Stimulated activated CD4-positive, alpha-beta T cell treated with anti-CD3 and anti-CD28 coated beads, Interleukin-2, amount 100 ng/mL, for 48 hours (primary cell): ENCODE results near the gene TSC1.
"Not testable (repeated sequence)": the region's sequence is repeated elsewhere in the genome, so short reads cannot be mapped to it uniquely, and the experiment has no call there.

Experiments used
- DNase-seq, 2 donors: peaks; one replicate each; pipeline ENCODE4 v3.0.0-alpha.2; 2020

The TSC1 gene

GRCh38 chr9:132975961-132976360 lies 31.5 kb upstream of the TSC1 start:
- no peak for DNase-seq

DNA sequence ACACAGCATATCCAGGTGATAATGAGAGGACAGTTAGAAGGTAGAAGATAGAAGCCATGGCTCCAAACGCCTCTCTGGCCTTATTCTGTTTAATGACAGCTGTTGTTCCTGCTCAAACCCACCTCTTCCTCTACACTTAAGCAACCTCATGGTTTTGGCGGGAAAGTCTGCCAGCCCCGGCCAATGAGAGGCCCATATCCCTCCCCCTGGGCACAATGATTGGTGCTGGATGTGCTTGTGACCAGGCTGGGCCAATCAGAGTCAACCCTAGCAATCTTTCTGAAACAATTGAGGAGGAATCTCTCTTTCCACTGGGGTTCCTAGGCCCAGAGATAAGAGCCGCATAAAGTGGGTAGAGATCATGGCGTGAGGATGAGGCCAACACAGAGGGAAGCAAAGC lies 29.3 kb upstream of the TSC1 start:
- no peak for DNase-seq

- no peak for DNase-seq
Observed at GRCh38 chr9:132973166-132973565, 28.8 kb upstream of the TSC1 start.

- DNase-seq: no peak
Observed at GRCh38 chr9:132970324-132971062, 26.1 kb upstream of the TSC1 start.

DNA sequence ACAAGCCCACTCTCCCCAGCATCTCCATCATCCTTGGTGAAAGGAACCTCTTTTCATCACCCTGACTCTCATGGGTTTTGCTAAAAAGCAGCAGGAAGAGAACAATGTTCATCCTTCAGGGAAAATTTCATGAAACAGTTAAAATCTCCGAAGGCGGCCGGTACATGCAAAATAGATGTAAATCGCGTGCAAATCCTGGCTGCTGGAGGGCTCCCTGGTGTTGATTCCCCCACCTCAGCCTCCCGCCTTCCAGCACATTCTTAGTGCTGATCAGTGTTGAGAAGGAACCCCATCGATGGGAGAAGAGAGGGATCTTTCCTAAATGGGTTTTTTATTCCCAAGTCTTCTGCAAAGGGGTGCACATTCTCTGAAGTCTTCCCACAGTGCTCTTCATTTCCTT lies 25.4 kb upstream of the TSC1 start:
- no peak for DNase-seq

DNA sequence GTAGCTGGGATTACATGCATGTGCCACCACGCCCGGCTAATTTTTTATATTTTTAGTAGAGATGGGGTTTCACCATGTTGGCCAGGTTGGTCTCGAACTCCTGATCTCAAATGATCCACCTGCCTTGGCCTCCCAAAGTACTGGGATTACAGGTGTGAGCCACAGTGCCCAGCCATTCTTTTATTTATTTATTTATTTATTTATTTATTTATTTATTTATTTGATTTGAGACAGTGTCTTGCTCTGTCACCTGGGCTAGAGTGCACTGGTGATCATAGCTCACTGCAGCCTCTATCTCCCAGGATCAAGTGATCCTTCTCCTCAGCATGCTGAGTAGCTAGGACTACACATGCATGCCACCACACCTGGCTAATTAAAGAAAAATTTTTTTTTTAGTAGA lies 23.5 kb upstream of the TSC1 start:
- not testable (repeated sequence) for DNase-seq

GRCh38 chr9:132965478-132965877 lies 21.1 kb upstream of the TSC1 start:
- no peak for DNase-seq

GRCh38 chr9:132961002-132961401 lies 16.6 kb upstream of the TSC1 start:
- no peak for DNase-seq

DNA sequence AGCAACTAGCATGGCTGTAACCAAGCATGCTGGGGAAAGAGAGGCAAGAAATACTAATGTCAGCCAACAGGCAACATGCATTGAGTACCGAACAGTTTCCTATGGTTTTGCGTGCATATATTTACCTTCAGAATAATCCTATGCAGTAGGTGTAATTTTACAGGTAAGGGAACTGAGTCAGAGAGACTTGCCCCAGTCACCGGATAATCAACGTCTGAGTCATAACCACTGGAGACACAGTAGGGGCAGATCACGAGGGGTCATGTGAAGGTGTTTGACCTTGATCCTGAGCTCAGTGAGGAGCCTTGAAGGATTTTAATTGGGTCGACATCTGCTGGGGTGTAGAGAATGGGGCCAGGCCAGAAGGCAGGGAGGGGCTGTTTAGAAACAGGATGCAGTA lies 13.4 kb upstream of the TSC1 start:
- DNase-seq: no peak

DNA sequence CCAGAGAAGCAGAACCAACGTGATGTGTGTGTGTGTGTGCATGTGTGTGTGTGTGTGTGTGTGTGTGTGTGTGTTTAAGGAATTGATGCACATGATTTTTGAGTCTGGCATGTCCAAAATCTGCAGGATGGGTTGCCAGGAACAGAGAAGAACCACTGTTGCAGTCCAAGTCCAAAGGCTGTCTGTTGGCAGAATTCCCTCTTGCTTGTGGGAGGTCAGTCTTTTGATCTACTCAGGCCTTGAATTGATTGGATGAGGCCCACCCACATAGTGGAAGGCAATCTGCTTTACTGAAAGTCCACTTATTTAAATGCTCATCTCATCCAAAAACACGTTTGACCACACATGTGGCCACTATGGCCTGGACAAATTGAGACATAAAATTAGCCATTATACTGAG lies 11.4 kb upstream of the TSC1 start:
- DNase-seq: no peak

DNA sequence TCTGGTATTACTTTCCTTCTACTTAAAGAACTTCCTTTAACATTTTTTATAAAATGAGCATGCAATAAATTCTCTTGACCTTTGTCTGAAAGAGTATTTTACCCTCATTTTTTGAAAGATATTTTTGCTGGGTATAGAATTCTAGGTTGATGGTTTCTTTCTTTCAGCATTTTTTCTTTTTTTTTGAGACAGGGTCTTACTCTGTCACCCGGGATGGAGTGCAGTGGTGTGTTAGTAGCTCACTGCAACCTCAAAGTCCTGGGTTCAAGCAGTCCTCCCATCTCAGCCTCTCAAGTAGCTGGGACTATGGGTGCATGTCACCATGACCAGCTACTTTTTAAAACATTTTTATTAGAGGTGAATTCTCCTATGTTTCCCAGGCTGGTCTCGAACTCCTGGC lies 10.7 kb upstream of the TSC1 start:
- no peak for DNase-seq

GRCh38 chr9:132949709-132950108 lies 5.3 kb upstream of the TSC1 start:
- no peak for DNase-seq

DNA sequence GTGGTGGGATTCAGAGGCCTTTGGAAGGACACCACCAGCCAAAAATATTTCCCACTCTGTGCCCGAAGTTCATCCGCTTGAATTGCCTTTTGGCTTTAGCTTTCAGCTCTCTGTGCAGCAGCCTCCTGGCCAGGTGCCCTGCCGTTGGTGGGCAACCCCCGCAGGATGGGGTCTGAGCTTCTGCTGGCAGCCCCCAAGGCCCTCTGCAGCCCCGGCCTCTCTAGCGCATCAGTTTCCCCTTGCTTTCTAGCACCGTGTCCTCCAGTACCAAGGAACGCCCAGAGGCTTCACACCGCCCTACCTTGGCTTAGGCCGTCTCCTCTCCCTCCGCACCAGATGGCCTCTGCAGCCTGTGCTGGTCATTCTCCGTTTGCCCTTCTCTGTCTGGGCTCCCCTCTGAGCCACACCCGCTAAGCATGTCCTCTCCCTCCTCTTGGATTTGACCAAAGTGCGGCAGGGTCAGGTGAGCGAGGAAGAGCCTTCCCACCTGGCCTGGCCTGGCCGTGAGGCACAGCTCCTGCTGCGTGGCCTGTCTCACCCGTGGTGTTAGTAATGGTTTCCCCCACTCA lies 4.2 kb upstream of the TSC1 start:
- DNase-seq: no peak

DNA sequence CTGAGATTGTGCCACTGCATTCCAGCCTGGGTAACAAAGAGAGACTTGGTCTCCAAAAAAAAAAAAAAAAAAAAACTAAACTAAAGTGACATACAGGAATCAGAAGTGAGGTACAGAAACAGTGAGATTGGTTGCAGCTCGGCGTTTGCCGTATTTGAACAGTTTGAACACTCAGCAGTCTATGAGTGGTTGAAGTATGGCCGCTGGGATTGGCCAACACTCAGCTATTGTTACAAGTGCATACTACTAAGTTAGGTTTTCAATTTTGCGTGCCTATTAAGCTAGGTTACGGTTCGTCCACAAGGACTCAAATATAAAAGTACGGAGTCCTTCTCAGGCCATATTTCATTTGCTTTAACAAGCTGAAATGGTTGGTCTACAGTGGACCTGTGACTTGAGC lies 3.3 kb upstream of the TSC1 start:
- DNase-seq: no peak

DNA sequence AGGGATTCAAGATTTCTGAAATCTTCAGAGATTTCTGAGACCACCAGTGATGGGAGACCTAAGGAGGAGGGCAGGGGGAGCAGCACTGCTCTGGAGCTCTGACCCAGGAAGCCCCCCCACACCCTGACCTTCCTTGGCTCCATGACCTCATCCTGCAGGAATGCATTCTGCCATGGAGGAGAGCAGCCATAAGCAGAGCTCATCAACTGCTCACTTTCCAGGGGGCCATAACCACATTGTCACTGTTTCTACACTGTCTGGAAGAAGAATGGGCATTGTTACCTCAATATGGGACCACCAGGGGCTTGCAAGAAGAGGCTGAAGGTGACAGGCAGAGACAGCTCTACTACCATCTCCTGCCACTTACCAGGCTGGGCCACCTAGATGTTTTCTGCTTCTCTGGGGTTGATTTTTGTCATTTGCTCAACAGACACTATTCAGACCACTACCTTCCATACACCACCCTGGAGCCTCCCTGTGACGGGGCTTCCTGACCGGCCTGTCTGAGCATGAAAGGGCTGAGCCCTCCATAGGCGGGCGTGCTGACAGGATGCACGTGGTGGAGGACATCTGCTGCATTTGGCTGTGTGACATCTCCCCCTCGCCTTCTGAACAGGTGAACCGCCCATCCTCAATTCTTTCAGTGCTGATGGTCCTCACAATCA lies 2.3 kb upstream of the TSC1 start:
- no peak for DNase-seq

DNA sequence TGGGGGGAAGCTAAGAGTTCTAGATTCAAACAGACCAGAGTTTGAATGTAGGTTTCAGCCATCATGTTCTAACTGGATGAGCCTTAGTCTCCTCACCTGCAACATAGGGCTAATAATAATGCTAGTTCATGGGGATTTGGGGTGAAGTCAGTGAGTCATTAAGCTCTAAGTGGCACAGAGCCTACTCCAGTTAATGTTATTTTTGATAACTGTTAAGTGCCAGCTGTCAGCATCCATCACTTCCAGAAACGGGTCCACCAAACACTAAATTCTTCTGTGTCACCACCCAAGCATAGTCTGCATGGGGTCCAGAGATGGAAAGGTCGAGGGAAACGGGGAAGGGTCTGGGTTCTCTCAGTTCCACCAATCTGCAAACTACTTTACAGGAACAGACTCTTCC lies 1.8 kb upstream of the TSC1 start:
- DNase-seq: no peak

- no peak for DNase-seq
Observed at GRCh38 chr9:132945186-132946130, 1.0 kb upstream of the TSC1 start.

DNA sequence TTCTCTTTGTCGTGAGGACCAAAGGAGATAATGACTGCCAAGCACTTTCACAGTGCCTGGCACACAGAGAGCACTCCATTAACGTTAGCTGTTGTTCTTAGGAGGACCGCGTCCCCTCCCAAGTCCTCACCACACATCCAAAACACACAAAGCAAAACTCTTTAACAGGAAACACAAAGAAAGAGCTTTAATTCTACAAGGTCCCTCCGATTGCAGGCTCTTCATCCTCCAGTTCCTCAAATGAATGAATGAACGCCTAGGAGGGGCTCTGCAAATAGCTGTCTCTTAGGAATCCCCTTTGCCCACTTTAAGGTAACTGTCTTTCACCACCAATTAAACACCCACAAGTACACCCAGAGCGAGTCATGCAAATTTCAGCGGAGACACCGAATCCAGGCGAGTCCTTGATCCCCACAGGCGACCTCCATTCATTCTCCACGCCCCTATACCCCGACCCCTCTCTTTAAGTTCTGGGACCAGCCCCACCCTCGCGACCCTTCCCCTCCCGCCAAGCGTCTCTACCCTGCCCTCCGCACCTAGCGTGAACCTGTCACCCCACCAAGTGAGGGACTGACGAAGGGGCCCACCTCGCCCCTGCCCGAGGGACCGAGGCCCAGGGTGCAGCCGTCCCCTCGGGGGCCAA lies 644 bp downstream of the TSC1 start:
- no peak for DNase-seq

DNA sequence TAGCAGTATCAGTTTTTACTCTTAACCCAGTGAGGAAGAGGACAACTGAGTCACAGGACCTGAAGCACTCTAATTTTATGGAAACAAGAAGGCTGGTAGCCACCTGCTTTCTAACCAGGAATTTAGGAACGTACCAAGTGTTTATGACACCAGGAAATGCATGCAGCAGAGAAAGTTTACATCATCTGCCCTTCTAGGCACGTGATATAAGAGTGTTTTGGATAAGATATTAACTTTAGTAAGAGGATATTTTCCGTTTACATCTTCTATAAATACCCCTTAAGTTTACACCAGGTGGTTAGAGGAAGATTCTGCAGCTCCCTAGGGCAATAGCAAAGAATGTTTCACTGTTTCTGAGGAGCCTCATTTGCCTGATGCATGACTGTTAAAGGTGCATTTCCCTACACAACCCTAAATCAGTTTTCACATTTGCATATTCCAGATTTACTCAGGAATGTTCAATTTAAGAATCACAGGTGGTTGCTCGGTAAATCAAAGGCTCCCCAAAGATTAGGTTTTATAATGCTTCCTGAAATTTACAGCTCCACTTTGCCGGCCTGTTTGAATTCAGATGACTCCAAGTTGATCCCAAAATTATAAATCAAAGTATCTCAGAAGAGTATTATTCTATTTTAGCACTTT lies 1.8 kb downstream of the TSC1 start:
- DNase-seq: no peak

DNA sequence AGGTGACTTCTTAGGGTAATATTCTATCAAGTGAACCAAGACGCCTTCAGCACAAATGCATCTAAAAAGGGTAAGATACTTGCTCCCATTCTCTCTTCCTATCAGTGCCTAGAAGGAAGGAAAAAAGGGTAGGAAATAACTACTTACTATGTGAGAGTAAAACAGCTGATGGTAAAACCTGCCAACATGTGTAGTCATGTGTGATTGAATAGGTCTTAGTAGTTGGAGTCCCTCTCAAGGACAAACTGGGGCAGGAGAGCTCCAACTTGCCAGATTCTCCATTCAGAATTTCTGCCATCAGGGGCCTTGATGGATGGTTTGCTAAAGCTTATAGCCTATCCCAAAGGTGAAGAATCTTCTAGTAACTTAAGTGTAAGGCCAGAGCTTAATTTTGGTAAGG lies 5.2 kb downstream of the TSC1 start:
- no peak for DNase-seq

DNA sequence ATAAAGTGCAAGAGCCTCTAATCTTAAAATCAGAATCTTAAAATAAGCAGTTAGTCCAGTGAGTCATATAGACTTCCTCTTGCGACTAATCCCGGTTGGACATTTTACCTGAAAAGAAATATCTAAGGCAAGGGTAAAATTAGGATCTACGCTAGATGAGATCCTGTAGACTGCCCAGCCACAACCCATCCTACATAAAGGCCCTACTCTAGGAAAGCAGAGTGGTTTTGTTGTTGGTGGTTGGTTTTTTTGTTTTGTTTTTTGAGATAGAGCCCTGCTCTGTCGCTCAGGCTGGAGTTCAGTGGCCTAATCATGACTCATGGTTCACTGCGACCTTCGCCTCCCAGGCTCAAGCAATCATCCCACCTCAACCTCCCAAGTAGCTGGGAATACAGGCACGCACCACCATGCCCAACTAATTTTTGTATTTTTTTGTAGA lies 6.9 kb downstream of the TSC1 start:
- DNase-seq: no peak

DNA sequence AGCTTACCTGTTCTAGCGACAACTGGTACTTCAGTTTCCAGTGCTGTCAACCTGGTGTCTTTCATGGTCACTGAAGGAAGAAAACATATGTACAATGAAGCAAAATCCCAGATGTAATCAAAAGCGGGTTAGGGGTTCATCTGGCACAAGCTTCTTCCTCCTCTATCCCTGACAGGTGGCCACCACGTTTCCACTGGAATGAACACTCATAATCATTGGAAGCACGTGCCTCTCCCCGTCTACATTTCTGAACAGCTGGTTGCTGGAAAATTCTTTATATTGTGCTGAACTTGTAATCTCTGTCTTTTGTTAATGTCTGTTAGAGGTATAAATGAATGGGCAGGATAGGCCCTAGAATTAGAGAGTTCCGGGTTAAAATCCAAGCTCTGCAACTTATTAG lies 9.4 kb downstream of the TSC1 start:
- DNase-seq: no peak
